HG03469 (cell line): ENCODE data around the gene TBX1.
"Not testable (repeated sequence)": the region's sequence is repeated elsewhere in the genome, so short reads cannot be mapped to it uniquely, and the experiment has no call there.

Source experiments
- ATAC-seq: cut with Tn5 transposase; IDR thresholded peaks from one replicate; pipeline ENCODE4 v1.9.1; 2021; ENCODE audit warnings: mild to moderate bottlenecking, moderate library complexity, moderate number of reproducible peaks; ENCODE audit not compliant: unreplicated experiment

TBX1 gene

DNA sequence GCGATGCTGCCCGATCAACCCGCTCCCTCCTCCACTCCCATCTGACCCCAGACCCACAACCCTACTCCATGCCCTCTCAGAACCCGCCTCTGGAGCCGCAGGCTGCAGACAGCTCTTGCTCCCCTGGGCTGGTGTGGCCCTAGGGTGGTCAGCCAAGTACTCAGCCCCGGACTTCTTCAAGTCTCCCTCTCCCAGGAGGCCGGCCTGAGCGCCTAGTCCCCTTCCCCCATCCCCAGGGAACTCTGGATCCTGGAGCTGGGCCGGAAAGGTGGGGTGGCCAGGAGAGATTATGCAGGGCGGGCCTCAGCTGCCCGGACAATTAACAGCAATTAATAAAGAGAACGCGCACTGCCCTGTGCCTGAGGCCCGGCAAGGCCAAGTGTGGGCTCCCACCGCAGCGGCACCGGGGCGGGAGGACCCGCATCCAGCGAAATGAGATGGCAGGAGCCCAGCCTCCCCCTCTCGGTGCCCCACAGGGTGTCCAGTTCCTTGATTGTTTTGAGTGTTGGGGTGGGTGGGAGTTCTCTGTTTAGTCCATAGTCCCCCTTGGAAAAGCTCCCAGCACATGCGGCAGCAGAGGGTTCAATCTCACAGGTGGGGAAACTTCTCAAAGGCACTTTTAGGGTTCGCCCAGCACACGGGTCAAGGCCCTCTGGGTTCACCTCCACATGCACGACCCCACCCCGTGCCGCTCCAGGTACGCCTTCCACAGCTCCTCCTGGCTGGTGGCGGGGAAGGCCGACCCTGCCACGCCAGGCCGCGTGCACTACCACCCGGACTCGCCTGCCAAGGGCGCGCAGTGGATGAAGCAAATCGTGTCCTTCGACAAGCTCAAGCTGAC, 3.1 kb downstream of the TBX1 start:
- ATAC-seq, result no peak

DNA sequence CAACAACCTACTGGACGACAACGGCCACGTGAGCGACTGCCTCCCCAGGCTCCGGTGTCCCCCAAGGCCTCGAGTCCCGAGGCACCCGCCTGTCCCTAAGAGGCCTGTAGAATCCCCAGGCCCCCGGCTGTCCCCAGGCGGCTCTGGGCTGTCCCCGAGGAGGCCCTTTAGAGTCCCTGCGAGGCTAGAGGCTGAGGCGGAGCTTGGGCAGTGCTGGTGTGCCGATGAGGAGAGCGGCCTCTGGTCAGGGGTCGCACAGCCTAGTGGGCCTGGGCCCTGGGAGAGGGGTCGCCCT, 3.7 kb downstream of the TBX1 start:
- ATAC-seq, result no peak

DNA sequence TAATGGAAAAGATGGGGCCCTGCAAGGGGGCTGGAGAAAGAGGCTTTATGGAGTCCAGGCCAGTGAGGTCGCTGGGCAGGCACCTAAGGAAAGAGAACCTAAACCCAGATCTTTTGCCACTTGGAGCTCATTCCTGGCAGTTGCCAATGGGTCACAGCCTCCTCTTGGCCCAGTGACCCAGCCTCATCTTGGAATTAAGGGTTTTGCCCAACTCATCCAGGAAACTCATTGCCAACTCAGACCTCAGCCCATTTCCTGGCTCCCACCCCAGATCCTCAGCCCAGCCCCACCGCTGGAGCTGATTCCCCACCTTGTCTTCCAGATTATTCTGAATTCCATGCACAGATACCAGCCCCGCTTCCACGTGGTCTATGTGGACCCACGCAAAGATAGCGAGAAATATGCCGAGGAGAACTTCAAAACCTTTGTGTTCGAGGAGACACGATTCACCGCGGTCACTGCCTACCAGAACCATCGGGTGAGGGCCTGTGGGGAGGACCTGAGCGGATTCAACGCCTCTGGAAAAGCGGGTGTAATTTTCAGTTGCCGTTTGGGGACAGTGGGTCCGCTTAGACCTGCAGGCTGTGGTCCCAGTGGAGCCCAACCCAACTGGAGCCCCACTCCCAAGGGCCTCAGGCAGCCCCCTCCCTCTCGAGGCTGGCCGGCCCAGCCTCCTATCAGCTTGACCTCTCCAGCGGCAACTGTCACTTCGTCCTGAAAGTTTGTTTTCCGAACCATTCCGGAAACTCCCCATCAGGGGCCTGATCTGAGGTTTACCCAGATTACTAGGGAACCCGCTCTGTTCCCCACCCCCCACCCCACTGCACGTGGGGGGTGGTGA, 4.3 kb downstream of the TBX1 start:
- no peak for ATAC-seq

DNA sequence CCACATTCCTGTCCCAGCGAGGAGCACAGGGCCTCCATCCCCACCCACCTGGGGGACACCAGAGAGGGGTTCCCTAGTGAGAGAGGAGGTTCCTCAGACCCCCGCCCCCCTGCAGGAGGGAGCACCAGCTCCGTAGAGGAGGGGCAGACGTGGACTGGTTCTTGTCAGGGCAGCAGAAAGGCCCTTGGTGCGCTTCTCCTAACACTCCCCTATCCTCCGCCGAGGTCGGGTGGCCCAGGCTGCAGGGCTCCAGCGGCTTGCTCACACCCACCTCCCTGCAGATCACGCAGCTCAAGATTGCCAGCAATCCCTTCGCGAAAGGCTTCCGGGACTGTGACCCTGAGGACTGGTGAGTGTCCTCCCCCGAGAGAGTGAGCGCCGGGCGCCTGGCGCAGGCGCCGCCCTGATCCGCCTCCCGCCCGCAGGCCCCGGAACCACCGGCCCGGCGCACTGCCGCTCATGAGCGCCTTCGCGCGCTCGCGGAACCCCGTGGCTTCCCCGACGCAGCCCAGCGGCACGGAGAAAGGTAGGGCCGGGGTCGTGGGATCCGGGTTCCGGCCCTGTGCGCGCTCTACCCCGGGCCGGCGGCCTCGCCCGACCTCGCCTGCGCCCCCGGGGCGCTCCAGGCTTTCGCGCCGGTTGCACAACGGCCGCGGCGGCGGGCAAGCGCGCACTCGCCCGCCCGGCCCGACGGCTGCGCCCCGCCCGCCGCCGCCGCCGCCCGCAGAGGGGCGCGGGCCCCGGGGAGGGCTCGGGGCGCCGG, 5.1 kb downstream of the TBX1 start:
- no peak for ATAC-seq

DNA sequence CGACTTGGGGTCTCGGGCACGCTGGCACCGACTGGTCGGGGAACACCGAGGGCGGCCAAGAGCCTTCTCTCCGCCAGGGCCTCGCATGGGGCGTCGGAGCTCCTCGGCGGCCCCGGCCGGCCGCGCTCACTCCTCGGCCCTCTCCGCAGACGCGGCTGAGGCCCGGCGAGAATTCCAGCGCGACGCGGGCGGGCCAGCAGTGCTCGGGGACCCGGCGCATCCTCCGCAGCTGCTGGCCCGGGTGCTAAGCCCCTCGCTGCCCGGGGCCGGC, 5.6 kb downstream of the TBX1 start:
- ATAC-seq, result no peak

- ATAC-seq, result no peak
These were observed 6.2 kb downstream of the TBX1 start for GRCh38 chr22:19766511-19767426.

DNA sequence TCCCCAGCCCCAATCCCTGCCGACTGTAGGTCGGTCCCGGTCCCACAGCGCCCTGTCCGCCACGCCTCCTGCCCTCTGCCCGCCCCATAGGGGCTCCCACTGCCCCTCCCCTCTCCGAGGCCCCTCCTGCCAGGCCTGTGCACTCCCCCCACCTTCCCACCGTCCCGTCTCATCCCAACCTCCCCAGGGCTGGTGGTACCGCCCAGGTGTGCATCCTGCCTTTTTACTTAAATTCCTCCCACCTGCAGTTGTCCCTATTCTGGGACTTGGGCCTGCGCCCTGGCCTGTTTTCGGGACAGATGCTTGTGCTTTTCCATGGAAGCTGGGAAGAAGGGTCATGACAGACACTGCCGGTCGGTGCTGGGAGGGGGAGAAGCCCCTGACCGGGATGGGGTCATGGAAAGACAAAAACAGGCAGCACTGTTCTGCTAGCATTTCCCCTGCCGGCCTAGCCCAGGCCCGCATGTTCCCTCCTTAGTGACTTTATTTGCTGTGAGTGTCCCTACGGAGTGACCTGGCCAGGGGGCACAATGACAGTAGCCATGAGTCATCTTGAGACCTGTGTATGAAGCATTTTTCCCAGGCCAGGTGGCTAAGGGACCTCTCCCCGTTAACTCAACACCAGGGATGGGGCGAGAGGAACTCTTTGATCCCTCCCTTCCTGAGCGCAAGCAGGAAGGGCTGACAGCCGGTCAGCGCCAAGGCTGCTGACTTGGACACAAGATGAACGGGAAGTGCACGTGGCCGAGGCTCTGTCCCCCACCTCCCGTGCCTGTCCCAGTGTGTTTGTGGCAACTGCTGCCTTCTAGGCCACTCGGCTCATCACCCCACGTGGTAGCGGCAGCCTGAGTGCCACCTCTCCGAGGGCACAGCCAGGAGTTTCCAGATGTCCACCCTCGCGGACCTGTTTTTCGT, 7.1 kb downstream of the TBX1 start:
- ATAC-seq, result no peak

- ATAC-seq, result no peak
These were observed 8.8 kb downstream of the TBX1 start for GRCh38 chr22:19769393-19769715.

DNA sequence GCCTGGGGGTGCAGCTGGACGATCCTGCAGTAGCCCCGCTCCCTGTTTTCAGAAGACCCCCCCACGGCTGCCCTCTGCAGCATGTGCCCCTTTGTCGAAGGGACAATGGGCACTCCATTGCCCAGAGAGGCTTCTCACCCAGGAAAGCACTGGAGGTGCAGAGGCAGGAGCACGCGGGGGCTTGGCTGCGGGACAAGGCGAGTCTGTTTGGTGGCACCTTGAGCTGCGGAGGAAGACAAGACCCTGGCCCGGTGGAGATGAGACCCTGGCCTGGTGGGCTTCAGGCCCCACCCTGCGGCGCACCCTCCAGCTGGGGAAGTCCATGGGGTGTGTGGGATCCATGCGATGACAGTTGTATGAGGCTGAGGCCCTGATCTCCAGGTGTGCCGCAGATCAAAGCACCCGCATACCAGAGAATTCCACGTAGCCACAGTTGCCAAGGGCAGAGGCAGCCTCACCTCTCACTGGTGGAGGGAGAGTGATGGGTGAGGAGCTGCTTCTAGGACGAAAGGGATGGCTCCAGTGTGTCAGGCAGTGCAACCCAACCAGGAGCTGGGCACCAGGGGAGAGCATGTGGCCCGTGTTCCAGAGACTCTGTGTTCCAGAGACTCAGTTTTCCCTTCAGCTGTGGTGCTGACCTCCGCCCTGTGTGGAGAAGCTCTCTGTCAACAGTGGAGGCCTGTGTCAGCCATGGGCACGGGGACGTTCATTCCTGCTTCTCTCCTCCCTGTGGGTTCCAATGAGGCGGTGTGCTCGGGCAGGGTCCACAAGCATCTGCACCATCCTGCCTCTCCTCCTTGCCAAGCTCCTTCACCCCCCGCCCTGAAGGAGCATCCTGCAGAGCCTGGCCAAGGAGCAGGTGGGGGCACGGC, 10.0 kb downstream of the TBX1 start:
- ATAC-seq, result no peak

- ATAC-seq, result no peak
These were observed 11.8 kb downstream of the TBX1 start for GRCh38 chr22:19772422-19772672.

- ATAC-seq, result no peak
These were observed 12.3 kb downstream of the TBX1 start for GRCh38 chr22:19772673-19773469.

DNA sequence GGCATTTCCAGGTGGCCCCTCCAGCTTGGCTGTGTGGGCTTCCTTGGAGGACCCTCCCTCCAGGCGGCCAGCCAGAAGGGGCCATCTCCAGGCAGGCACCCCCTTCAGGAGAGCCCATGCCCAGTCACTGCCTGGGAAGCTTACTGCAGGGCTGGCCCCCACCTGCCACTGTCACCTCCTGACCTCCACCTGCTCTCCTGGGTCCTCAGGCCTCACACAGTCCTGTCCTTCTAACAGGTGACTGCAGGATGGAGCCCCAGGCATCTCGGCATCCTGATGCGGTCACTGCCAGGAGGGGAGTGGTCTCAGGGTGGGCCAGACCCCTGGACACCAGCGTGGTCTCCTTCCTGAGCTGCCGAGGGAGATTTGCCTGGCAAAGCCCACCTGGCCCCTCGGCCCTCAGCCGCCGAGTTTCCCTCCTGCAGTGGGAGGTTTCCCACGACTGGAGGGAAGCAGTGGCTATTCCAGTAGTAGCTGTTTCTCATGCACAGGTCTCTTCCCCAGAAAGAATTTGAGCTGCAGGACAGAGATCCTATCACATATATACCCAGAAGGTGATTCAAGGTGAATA, 13.0 kb downstream of the TBX1 start:
- ATAC-seq, result no peak

DNA sequence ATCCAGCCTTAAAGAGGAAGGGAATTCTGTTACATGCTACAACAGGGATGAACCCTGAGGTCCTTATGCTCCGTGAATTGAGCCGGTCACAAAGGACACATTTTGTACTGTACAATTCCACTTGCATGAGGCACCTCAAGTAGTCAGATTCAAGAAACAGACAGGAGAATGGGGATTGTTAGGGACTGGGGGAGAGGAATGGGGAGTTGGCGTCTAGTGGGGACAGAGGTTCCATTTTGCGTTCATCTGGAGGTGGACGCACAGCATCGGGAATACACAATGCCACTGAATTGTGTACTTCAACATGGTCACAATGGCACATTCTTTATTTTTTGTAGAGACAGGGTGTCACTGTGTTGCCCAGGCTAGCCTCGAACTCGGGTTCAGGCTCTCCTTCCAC, 14.1 kb downstream of the TBX1 start:
- ATAC-seq, result no peak

DNA sequence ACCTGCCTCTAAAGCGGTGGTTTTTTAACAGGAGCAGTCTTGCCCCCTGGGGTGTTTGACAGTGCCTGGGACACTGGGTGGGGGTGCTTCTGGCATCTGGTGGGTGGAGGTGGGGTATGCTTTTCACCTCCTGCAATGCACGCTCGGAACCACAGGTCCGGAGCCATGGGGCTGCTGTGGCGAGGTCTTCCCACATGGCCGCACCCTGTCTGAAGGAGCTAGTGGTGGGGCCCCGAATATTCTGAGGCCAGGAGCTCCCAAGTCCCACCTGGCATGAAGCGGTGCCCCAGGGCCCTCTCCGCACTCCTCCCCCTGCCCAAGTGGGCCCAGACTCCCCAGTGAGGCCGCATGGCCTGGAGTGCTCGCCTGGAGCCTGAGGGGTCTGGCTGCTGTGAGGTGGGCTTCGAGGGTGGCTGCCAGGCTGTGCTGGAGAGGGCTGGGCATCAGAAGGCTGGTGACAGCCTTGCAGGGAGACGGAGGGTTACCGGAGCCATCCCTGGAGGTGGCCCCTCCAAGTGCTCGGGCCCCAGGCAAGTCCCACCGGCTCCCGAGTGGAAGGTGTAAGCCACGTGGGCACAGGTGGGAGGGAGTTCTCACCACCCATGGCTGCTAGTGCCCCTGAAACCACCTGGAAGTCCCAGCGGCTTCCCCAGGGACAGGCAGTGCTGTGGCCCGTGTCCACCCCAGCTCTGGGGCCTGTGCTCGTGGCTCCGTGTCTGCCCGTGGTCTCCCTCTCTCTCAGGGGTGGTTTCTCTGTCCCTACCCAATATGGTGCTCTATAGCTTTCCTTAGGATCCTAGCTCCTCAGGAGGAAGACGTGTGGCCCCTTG, 15.1 kb downstream of the TBX1 start:
- no peak for ATAC-seq

DNA sequence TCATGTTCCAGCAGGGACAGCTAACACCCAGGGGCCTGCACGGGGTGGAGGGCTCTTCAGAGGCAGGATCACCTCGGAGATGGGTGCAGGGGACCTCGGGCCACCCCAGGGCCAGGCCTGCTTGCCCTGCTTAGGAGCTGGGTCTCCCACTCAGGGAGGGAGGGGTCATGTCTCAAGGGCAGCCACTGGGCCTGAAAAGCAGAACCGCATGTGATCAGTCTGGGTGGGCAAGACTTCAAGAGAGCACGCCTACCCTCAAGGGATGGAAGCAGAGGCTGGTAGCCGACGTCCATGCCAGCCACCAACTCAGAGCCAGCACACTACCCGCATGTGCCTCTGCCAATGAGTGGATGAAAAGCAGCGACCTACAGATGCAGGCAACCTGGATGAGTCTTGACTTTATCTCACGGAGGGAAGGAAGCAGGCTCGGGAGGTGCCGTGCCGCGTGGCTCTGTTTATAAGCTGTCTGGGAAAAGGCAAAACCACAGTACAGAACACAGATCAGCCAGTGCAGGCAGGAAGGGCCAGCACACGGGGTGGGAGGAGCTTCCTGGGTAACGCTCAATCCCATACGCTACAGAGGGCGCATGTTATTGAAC, 16.0 kb downstream of the TBX1 start:
- no peak for ATAC-seq

DNA sequence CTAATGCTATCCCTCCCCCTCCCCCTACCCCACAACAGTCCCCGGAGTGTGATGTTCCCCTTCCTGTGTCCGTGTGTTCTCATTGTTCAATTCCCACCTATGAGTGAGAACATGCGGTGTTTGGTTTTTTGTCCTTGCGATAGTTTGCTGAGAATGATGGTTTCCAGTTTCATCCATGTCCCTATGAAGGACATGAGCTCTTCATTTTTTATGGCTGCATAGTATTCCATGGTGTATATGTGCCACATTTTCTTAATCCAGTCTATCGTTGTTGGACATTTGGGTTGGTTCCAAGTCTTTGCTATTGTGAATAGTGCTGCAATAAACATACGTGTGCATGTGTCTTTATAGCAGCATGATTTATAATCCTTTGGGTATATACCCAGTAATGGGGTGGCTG, 16.6 kb downstream of the TBX1 start:
- not testable (repeated sequence) for ATAC-seq

DNA sequence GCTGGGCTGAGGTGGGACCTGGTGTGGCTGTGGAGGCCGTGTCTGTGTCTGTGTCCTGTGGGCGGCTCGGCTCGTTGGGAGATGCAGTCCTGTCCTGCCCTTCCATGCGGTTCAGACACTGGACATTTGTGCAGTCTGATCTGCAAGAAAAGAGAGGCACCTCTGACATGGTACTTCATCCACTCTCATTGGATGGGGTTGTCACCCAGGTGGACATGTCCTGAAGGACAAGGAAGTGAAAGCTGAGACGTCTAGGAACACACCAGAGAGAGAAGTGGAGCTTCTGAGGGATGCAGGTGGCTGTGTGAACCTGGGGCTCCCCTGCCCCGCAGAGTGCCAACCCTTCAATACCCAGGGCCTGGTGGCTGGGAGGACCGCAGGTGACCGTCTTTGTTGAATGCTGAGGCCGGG, 18.4 kb downstream of the TBX1 start:
- ATAC-seq, result no peak
